GM19238 (cell line): ENCODE data around the gene PICALM.

Source experiments
- DNase-seq: peaks from one replicate; pipeline ENCODE4 v3.0.0; 2011; ENCODE audit warnings: low spot score; ENCODE audit not compliant: insufficient read length

Gene PICALM

DNA sequence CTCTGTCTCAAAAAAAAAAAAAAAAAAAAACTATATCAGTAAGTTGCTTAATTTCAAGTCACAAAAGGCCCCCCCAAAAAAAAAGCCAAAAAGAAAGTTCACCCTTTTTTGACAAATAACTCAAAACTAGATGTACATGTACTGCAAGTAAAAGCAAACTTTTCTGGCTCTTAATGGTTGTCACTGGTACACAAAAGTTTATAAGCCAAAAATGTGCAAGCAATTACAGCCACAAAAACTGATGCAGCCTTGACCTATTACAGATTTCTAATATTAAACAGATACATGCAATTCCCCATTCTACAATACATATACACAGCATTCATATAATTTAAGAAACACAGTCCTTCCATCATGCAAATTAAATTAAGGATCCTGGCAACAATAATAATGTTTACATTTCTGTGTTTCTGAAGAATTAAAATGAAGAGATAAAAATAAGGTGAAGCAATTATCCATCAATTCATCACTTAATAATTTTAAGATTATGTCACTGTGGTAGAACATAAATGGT is 18.6 kb downstream of the PICALM start:
- no peak for DNase-seq

DNA sequence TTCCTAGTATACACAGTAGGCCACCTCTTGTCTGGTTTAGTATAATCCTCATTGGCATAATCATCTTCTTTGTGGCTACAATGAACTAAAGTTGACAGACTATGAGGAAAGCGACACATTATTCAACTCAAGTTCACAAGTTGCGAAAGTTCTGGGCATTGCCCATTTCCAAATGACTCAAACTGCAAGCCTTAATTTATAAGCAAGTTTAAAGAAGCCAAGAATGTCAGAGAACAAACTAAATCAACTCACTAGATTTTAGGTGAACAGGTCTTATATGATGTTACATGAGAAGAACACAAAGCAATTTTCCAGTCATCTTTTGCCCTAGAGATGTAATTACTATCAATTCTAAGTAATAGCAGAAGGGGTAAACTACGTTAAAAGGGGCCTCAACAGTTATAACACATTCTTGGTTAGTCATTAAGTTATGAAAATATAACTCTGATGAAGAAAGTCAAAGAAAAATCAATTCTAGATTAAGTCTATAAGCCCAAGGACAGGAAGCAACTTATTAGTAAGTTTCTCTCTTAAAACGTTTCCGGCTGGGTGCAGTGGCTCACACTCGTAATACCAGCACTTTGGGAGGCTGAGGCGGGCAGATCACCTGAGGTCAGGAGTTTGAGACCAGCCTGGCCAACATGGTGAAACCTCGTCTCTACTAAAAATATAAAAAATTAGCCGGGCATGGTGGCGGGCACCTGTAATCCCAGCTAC is 21.5 kb downstream of the PICALM start:
- no peak for DNase-seq

DNA sequence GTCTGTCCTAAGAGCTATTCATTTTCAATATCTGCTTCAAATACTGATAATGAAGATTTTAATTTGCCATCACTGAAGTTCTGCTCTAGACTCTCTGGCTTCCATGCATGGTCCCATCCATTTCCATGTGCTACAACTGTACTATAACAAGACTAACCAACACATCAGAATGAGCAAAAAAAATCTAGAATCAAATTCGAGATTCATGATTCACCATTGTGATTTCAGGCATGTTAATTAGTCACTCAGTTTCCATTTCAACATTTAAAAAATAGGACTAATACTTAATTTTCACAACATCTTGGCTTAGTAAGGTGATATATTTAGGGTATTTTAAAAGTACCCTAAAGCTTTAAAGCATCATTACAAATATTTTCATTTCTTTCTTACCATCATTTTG is 22.8 kb downstream of the PICALM start:
- no peak for DNase-seq

DNA sequence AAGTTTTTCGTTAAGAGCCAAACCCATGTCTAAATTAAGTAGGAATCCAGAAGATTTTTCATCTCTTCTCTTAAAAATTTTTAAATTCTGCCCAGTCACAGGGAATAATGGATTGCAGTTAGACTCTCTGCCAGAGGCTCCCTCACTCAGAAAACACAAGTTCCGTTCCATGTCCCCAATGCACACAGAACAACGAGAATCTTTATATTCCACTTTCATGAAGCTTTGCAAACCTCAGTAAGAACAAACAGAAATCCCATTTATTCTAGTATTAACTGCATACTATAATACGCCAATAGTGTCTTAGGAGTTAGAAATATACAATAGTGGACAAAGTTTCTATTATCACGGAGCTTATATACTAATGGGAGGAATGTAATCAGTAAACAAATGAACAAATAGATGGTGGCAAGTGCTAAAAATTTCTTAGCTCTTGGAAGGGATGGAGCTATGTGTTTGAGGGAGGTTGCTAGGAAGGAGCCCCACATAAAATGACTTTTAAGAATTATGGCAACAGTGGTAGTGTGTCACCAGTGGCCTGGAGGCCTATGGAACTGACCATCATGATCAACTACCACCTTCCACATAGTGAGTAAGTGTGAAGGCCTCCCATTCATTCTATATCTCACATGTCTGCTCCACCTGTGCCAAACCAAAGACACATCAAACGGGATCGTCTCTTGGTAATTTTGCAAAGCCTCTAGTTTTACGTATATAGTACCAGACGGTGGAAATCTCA is 24.9 kb downstream of the PICALM start:
- no peak for DNase-seq

DNA sequence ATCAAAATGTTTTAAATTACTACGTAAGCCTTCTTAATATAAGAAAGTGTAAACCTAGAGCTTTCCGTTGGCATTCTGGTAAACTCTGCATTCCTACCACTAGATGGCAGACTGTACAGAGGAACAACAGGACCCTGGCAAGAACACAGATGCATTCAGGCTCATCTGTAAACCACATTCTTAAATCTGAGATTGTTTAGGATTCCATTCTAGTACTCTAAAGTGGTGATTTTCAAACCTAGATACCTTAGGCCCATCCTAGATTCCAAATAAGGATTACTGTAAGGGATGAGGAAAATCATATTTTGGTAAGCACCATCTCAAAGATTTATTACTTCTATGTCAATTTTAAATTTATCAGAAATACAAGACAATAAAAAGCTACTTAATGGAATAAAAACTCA is 26.9 kb downstream of the PICALM start:
- DNase-seq = no peak

DNA sequence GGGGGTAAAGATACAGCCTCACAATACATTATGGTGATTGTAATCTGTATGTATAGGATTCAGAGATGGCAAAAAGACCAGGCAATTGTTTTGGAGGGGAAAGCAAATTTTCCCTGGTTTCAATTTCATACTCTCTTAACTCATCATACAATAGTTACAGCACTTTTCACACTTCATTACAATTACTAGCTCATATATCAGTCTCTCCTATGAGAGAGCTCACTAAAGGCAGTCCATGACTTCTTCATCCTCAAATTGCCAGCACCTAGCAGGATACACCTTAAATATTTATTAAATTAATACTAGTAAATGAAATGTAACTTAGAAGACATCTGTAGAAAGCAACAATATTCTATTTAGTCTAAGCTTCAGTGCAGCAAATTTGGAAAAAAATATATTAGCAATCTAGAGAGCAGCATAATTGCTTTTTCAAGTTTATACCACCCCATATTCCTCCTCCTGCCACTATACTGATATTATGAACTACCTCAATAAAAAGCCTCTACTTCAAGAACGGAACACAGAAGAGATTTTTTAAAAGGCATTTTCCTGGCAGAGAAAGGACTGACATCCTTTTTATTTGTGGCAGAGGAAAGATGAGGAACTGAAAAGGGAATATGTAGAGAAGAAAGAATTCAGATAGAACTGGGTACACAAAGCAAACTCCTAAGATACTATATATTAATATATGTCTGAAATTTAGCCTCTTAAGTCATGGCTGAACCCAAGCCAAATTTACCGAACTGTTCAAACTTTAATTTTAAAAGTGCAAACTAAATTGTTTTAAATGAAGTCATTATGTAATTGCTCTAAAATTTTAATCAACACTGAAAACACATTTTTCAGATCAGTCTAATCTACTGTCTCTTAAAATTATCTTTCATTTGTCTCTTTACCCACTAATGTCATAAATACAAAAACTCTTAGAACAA is 27.7 kb downstream of the PICALM start:
- DNase-seq = no peak

DNA sequence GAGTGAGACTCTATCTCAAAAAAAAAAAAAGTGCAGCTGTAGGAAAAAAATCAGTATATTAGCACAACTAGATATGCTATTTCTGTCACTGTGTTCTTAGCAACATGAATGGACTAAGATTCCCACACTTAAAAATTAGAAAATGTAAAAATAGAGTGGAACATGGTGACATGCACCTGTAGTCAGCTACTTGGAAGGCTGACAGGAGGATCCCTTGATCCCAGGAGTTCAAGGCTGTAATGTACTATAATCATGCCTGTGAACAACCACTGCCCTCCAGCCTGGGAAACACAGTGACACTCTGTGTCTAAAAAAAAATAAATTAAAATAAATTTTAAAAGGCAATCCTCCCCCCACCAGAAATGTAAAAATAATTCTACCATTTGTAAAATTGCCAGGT is 29.8 kb downstream of the PICALM start:
- no peak for DNase-seq

DNA sequence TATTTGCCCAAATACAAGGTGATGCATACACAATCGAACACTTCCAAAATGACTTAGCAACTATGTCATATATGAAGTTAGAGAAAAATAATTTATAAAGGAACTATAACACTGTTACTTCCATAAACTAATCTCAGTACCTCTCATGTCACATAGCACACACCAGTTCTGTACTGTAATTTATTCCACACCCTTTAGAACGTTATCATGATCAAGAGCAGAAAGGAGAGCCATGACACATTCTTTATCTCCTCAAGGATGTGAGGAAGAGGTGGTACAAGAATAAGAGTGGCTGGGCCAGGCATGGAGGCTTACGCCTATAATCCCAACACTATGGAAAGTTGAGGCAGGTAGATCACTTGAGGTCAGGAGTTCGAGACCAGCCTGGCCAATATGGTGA is 31.1 kb downstream of the PICALM start:
- DNase-seq = no peak

DNA sequence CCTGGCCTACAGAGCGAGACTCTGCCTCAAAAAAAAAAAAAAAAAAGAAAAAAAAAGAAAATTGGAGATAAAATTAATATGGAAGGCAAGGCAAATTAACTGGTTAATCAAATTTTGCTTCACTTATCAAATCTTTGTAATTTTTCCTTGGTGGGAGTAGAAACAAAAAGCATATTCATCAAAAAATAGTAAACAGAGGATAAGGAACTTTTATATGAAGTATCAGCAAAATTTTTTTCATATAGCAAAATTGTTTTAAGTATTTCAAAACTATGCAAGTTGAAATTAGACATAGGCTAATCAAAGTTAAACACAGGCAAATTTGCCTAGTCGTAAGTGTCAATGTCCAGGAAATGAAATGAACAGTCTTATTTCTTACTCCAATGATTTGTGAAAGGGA is 33.0 kb downstream of the PICALM start:
- no peak for DNase-seq

DNA sequence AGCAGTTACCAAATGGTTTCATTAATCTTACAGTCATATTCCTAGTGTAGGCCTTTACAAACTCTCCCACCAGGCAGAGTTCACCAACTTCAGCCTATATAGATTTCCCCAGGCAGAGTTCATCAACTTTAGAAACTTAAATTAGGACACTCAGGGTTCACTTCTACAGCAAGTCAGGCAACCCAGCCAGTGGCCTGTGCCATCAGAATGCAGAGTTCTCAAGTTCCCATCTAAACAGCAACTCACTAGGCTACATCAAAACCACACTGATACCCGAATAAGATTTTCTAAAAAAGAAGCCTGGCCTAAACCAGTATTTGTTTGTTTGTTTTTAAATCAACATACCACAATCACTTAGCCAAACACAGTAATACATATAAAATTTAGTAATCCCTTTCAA is 33.7 kb downstream of the PICALM start:
- DNase-seq = no peak

DNA sequence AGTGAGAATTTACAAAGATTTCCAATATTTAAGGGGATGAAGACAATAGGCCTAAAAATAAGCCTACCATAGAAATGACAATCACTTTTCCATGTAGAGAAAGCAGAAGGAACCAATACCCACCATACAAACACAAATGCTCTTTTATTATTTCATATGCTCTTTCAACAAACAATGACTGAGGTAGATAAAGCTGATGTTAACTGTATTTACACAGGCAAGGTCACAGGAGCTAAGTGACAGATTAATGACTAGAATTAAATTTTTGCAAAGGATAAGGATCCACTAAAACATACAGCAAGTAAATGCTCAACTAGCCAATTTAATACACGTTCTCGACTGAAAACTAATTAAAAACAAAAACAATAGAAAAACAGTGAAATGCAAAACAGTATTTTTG is 34.2 kb downstream of the PICALM start:
- DNase-seq = no peak

DNA sequence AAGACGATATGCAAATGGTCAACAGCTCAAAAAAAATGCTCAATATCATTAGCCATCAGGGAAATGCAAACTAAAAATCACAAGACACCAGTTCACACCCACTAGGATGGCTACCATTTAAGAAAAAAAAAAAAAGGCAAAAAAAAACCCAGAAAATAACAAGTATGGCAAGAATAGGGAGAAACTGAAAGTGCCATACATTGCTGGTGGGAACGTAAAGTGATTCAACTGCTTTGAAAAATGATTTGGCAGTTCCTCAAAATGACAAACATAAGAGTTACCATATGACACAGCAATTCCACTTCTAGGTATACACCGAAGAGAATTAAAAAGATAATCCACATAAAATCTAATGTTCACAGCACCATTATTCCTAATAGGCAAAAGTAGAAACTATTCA is 47.5 kb downstream of the PICALM start:
- DNase-seq = no peak

DNA sequence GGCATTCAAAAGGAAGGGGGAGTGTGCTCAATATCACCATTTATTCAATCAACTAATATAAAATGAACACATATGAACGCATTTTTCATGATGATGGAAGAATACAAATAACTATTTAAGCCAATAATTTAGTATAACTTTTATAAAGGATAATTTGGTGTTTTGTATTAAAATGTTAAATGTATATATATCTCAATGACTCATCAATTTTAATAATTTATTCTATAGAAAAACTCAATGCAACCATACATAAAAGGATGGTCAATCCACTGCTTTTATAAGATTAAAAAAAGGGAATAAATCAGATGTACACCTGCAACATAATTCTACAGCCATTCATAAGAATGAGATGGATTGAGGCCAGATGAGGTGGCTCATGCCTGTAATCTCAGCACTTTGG is 50.6 kb downstream of the PICALM start:
- no peak for DNase-seq

DNA sequence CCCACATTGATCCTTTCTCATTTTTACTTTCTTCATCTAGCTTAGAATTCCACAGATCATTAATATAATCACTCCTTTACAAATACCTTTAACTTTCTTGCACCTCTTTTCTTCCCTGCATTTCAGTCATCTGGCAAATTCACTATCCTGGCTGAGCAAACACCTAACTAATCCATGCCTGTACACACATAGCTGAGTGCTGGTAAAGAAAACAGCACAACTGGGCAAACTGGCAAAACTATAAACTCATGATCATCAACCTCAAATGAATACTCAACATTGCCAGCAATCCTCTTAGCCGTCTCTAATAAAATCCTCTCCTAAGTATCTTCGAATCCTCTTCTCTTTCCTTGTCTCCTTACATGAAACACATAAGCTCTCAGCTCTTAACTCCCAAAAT is 52.4 kb downstream of the PICALM start:
- DNase-seq = no peak

DNA sequence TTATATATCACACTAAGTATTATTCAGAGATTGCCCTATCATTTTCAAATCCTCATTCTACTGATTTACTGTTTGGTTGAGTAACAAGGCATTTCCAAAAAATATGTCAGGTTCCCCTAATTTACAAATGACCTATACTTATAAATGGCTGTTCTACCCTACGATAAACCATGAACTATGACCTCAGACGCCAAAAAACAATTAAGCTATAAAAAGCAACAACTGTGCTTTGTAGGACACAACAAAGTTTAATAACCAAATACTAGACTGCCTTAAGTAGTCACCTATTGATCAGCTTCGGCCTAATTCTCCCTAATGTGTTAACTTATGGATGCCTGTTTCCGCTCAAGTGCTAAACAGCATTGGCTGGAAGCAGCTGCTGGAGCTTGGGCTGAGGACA is 53.2 kb downstream of the PICALM start:
- DNase-seq = no peak

DNA sequence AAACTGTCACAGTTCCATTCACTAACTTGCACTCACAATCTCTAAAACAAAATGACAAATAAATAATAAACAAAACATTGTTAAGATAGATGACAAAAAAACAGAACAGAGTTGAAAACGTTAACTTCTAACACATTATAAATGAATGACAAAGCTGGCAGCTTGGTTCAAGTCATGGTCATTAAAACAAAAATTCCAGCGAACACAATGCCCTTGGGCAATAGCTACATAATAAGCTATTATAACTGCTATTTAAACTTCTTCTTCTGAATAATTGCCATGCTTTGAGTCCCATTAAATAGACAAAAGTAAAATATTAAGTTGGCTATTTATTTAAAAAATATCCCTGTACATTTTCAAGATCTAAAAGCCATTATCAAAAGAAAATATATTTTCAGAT is 54.7 kb downstream of the PICALM start:
- DNase-seq = no peak

DNA sequence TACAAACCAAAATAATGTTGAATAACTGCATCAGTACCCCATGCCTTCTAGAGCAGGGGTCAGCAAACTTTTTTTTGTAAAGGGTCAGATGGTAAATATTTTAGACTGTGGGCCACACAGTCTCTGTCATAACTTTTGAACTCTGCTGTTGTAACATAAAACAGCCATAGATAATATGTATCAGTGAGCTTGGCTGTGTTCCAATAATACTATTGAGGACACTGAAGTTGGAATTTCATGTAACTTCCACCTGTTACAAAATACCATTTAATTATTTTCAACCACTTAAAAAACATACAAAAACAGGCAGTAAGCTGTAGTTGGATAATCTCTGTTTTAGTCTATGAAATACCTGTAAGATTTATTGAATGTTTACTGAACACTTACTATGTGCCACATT is 55.2 kb downstream of the PICALM start:
- DNase-seq = no peak

DNA sequence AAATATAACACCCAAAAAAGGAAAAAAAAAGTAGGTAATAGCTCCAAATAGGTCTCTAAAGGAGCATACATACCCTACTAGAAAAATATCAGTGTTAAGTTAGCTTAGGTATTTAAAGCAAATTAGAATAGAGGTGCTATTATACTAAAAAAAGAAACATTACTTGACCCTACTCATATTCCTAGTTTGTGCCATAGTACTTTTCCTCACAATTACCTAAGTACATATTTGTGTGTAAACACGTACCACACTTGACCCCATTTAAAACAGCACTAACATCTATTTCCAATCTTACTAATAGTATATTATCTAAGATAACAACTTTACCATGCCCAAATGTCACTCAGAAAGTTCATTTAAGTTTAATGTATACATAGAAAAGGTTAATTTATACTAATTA is 57.7 kb downstream of the PICALM start:
- DNase-seq = no peak

DNA sequence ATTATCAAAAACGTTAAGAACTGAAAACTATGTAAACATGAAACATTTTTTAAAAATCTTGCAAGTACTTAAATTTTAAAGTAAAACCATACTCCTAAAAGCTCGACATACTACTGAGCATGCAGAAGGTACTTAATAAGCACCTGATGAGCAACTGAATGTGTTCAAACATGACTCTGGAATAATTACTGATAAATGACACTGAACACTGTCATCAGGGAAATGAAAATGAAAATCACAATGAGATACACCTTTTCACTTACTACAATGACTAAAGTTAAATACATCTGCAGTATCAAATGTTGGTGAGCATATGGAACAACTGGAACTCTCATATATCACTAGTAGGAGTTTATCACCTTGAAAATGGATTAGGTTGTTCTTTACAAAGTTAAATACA is 65.2 kb downstream of the PICALM start:
- DNase-seq = no peak

DNA sequence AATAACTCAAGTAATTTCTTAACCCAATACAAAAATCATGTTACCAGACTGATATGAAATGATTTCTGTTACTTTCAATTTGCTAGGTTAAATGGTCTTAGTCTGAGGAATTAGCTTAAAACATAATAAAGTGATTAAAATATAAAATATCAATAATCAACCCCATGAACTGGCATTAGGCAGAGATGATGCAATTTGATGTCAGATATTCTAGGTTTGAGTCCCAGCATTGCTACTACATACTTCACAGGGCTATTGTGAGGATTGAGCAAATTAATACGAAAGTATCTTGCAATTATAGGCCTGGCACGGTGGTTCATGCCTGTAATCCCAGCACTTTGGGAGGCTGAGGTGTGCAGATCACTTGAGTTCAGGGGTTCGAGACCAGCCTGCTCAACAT is 66.5 kb downstream of the PICALM start:
- no peak for DNase-seq

DNA sequence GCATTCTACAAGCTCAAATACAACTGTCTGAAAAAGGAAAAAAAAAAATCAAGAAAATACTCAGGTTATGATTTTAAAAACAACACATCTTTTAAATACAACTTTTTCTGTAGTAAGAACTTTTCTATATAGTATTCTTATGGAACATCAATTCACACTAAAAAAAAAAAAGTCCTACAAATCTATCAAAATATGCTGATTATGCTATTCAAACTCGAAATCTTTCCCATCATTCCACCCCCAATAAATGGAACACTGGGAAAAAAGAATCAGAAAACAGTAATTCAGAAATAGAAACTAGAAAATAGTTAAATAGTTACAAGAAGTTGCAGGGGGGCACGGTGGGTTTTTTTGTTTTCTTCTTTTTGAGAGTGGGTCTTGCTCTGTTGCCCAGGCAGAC is 77.4 kb downstream of the PICALM start:
- no peak for DNase-seq

DNA sequence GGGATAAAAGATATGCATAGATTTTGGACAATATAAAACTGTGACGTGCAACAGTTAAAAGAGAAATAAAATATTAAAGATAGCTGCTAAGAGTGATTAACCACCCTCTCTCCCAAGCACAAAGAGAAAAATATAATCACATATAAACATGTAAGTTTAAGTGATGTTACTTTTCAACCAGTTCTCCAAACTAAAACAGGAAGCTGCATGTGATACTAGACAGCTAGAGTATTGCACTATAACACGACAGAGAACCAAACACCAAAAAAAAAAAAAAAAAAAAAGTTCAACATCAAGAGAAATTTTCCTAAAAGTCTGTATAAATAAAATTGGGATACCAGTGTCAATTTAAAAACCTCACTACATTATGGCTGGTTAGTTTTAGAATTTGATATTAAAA is 79.1 kb downstream of the PICALM start:
- DNase-seq = no peak
